ENCODE data around the gene TPI1.

DNA sequence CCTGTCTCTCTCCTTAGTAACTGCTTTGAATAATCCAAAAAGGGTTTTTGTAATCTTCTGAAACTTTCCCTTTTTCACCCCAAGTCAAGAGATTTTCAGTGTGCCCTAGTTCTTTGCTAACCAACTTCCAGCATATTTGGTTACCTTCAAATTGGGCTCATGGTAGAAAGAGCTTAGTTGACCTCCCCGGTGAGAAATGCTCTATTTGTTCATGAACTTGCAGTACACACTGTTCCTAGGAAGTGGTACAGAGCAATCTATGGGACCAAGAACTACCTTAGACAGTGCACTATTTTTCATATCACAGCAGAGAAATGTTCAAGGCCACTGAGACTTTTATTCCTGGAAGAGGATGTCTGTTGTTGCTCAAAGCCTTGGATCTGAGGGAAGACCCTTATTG lies 13.7 kb upstream of the TPI1 start:
- TF ChIP-seq, protein P1, sequence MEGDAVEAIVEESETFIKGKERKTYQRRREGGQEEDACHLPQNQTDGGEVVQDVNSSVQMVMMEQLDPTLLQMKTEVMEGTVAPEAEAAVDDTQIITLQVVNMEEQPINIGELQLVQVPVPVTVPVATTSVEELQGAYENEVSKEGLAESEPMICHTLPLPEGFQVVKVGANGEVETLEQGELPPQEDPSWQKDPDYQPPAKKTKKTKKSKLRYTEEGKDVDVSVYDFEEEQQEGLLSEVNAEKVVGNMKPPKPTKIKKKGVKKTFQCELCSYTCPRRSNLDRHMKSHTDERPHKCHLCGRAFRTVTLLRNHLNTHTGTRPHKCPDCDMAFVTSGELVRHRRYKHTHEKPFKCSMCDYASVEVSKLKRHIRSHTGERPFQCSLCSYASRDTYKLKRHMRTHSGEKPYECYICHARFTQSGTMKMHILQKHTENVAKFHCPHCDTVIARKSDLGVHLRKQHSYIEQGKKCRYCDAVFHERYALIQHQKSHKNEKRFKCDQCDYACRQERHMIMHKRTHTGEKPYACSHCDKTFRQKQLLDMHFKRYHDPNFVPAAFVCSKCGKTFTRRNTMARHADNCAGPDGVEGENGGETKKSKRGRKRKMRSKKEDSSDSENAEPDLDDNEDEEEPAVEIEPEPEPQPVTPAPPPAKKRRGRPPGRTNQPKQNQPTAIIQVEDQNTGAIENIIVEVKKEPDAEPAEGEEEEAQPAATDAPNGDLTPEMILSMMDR (IDR thresholded peaks at IDR 0.05), result no peak
- TF ChIP-seq POLR2A (IDR thresholded peaks at IDR 0.05), result no peak
